MM.1S (cell line): ENCODE measurements around the gene PUS3.

Experiments
- EZH2 ChIP-seq: fragments of 300-600 bp; sonication (generic); optimal IDR thresholded peaks from 2 replicates; pipeline ENCODE3; 2017; ENCODE audit warnings: low read depth, mild to moderate bottlenecking, antibody characterized with exemption, low read length, mixed read lengths
- EZH2phosphoT487 ChIP-seq: fragments of 300-600 bp; sonication (generic); IDR thresholded peaks from 2 replicates; pipeline ENCODE4 v1.6.1; 2018; ENCODE audit warnings: antibody characterized with exemption, low read length
- TF ChIP-seq, protein P1 (sequence below): fragments of 300-600 bp; sonication (generic); IDR thresholded peaks from 2 replicates; pipeline ENCODE4 v1.5.1; 2016; ENCODE audit warnings: antibody characterized with exemption, low read length, mixed read lengths

GRCh38 chr11:125934473-125934872, 31.5 kb upstream of the PUS3 start:
- TF ChIP-seq EZH2: no peak
- TF ChIP-seq, protein P1, sequence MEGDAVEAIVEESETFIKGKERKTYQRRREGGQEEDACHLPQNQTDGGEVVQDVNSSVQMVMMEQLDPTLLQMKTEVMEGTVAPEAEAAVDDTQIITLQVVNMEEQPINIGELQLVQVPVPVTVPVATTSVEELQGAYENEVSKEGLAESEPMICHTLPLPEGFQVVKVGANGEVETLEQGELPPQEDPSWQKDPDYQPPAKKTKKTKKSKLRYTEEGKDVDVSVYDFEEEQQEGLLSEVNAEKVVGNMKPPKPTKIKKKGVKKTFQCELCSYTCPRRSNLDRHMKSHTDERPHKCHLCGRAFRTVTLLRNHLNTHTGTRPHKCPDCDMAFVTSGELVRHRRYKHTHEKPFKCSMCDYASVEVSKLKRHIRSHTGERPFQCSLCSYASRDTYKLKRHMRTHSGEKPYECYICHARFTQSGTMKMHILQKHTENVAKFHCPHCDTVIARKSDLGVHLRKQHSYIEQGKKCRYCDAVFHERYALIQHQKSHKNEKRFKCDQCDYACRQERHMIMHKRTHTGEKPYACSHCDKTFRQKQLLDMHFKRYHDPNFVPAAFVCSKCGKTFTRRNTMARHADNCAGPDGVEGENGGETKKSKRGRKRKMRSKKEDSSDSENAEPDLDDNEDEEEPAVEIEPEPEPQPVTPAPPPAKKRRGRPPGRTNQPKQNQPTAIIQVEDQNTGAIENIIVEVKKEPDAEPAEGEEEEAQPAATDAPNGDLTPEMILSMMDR: no peak
- TF ChIP-seq EZH2phosphoT487: no peak
